IgD-negative memory B cell (primary cell): Measurements from ENCODE around the gene OR2H1. TPM values are rescaled to one million over a fixed set of nuclear protein-coding genes. Genes with fewer than 3 reads are reported as not detected.
"Not testable (repeated sequence)": the region's sequence is repeated elsewhere in the genome, so short reads cannot be mapped to it uniquely, and the experiment has no call there.

Experiments
- H3K27ac Mint-ChIP-seq, 3 donors: one replicate each; pipeline ENCODE4 v1.8.0; 2020 to 2022; ENCODE audit warnings: mild to moderate bottlenecking in 3 of 3, mixed read lengths in 3 of 3, moderate library complexity in 1 of 3
- H3K27me3 Mint-ChIP-seq: one replicate; pipeline ENCODE4 v1.8.0; 2021; ENCODE audit warnings: mixed read lengths
- H3K36me3 Mint-ChIP-seq: one replicate; pipeline ENCODE4 v1.8.0; 2020; ENCODE audit warnings: mild to moderate bottlenecking, mixed read lengths
- H3K4me1 Mint-ChIP-seq, 3 donors: one replicate each; pipeline ENCODE4 v1.8.0; 2020 to 2022; ENCODE audit warnings: mixed read lengths in 3 of 3, mild to moderate bottlenecking in 1 of 3
- H3K4me3 Mint-ChIP-seq, 4 donors: one replicate each; pipeline ENCODE4 v1.8.0; 2020 to 2022; ENCODE audit warnings: mild to moderate bottlenecking in 4 of 4, mixed read lengths in 4 of 4, moderate library complexity in 3 of 4
- H3K9me3 Mint-ChIP-seq, 3 donors: one replicate each; pipeline ENCODE4 v1.8.0; 2020 to 2021; ENCODE audit warnings: mixed read lengths in 3 of 3, mild to moderate bottlenecking in 1 of 3
- polyA plus RNA-seq: library from polyadenylated mRNA; unstranded; fragments of 300-500 nt; fragmentation: Illumina TruSeq; gene quantifications from one replicate; pipeline ENCODE4 v1.2.3, GENCODE V29; 2021

OR2H1 gene
- not detected for polyA plus RNA-seq

GRCh38 chr6:29456971-29457370 is at the start of gene OR2H1, which contains the start of gene OR11A1:
OR2H1 (plus strand) TSS chr6:29457155; CDS start chr6:29461770, 4,615 bp downstream.
OR11A1 (minus strand) TSS chr6:29457071; CDS start chr6:29427641, 29,430 bp downstream.
- peak within 1 kb of the TSS in 1 of 3 donors; percentile 3 for H3K27ac Mint-ChIP-seq
- H3K4me3 Mint-ChIP-seq, result no peak within 1 kb of the TSS
- H3K4me1 Mint-ChIP-seq, result no peaks in the 10 kb centered on the region
- H3K27me3 Mint-ChIP-seq, result peaks cover 2% of the 10 kb centered on the region
- no peaks in the 10 kb centered on the region for H3K36me3 Mint-ChIP-seq
- H3K9me3 Mint-ChIP-seq, result no peaks in the 10 kb centered on the region

GRCh38 chr6:29414588-29414987 is 42.4 kb upstream of the OR2H1 start, which contains the start of gene OR12D1:
OR12D1 (plus strand) TSS chr6:29414928.
- H3K4me1 Mint-ChIP-seq, result no peaks in the 10 kb centered on the region
- no peaks in the 10 kb centered on the region for H3K36me3 Mint-ChIP-seq
- peaks cover 0 to 8% (median 3%) of the 10 kb centered on the region in 3 donors for H3K9me3 Mint-ChIP-seq
- H3K4me3 Mint-ChIP-seq, result no peak within 1 kb of the TSS
- H3K27me3 Mint-ChIP-seq, result peaks cover 9% of the 10 kb centered on the region
- no peak within 1 kb of the TSS for H3K27ac Mint-ChIP-seq

GRCh38 chr6:29419516-29419915 is 37.4 kb upstream of the OR2H1 start:
- Mint-ChIP-seq H3K27ac (no peak overlapping the region), H3K9me3 (no peaks in the 10 kb centered on the region), H3K4me3 (no peak overlapping the region), H3K36me3 (no peaks in the 10 kb centered on the region), H3K4me1 (no peaks in the 10 kb centered on the region), H3K27me3 (peaks cover 2% of the 10 kb centered on the region)

- H3K36me3 Mint-ChIP-seq, result no peaks in the 10 kb centered on the region
- no peaks in the 10 kb centered on the region for H3K9me3 Mint-ChIP-seq
- no peak overlapping the region for H3K27ac Mint-ChIP-seq
- no peaks in the 10 kb centered on the region for H3K4me1 Mint-ChIP-seq
- H3K4me3 Mint-ChIP-seq, result no peak overlapping the region
- peaks cover 8% of the 10 kb centered on the region for H3K27me3 Mint-ChIP-seq
These were observed 32.8 kb upstream of the OR2H1 start for GRCh38 chr6:29424168-29424567.

GRCh38 chr6:29424575-29424974 is 32.4 kb upstream of the OR2H1 start:
- Mint-ChIP-seq H3K27me3 (peaks cover 6% of the 10 kb centered on the region), H3K36me3 (no peaks in the 10 kb centered on the region)

GRCh38 chr6:29425075-29425474 is 31.9 kb upstream of the OR2H1 start:
- no peaks in the 10 kb centered on the region for H3K4me1 Mint-ChIP-seq
- H3K4me3 Mint-ChIP-seq, result no peak overlapping the region
- H3K27ac Mint-ChIP-seq, result no peak overlapping the region
- H3K27me3 Mint-ChIP-seq, result peaks cover 5% of the 10 kb centered on the region
- H3K9me3 Mint-ChIP-seq, result no peaks in the 10 kb centered on the region
- H3K36me3 Mint-ChIP-seq, result no peaks in the 10 kb centered on the region

More at GRCh38 chr6:29424575-29424974, 32.4 kb upstream of the OR2H1 start:
- Mint-ChIP-seq H3K27ac (no peak overlapping the region), H3K4me1 (no peaks in the 10 kb centered on the region), H3K9me3 (no peaks in the 10 kb centered on the region), H3K4me3 (no peak overlapping the region)

GRCh38 chr6:29426654-29427053 is 30.3 kb upstream of the OR2H1 start:
- H3K4me3 Mint-ChIP-seq, result no peak overlapping the region
- H3K27me3 Mint-ChIP-seq, result peaks cover 5% of the 10 kb centered on the region
- no peak overlapping the region for H3K27ac Mint-ChIP-seq
- no peaks in the 10 kb centered on the region for H3K4me1 Mint-ChIP-seq
- no peaks in the 10 kb centered on the region for H3K36me3 Mint-ChIP-seq
- H3K9me3 Mint-ChIP-seq, result peaks cover 0 to 2% (median 0%) of the 10 kb centered on the region in 3 donors

- H3K4me3 Mint-ChIP-seq, H3K27me3 Mint-ChIP-seq, H3K27ac Mint-ChIP-seq, H3K36me3 Mint-ChIP-seq, H3K4me1 Mint-ChIP-seq: not testable (repeated sequence)
- peaks cover 2 to 12% (median 4%) of the 10 kb centered on the region in 3 donors for H3K9me3 Mint-ChIP-seq
These were observed 20.2 kb upstream of the OR2H1 start for GRCh38 chr6:29436730-29437129.

- peaks cover 4% of the 10 kb centered on the region for H3K27me3 Mint-ChIP-seq
- H3K4me1 Mint-ChIP-seq, result no peaks in the 10 kb centered on the region
- no peak within 1 kb of the TSS for H3K27ac Mint-ChIP-seq
These were observed 17.9 kb upstream of the OR2H1 start, which contains the start of gene OR10C1 for GRCh38 chr6:29439006-29439405. OR10C1 (plus strand) TSS chr6:29439306; CDS start chr6:29440016, 710 bp downstream.

GRCh38 chr6:29442719-29443118 is 14.2 kb upstream of the OR2H1 start:
- peaks cover 5% of the 10 kb centered on the region for H3K27me3 Mint-ChIP-seq
- no peak overlapping the region for H3K4me3 Mint-ChIP-seq

More at GRCh38 chr6:29439006-29439405, 17.9 kb upstream of the OR2H1 start, which contains the start of gene OR10C1:
- Mint-ChIP-seq H3K36me3 (no peaks in the 10 kb centered on the region), H3K4me3 (no peak within 1 kb of the TSS), H3K9me3 (peaks cover 0 to 6% (median 4%) of the 10 kb centered on the region in 3 donors)

GRCh38 chr6:29444031-29444430 is 12.9 kb upstream of the OR2H1 start:
- H3K36me3 Mint-ChIP-seq, H3K27me3 Mint-ChIP-seq, H3K4me3 Mint-ChIP-seq, H3K9me3 Mint-ChIP-seq, H3K4me1 Mint-ChIP-seq, H3K27ac Mint-ChIP-seq: not testable (repeated sequence)

More at GRCh38 chr6:29442719-29443118, 14.2 kb upstream of the OR2H1 start:
- no peaks in the 10 kb centered on the region for H3K4me1 Mint-ChIP-seq
- H3K36me3 Mint-ChIP-seq, result no peaks in the 10 kb centered on the region
- peaks cover 0 to 9% (median 4%) of the 10 kb centered on the region in 3 donors for H3K9me3 Mint-ChIP-seq
- no peak overlapping the region for H3K27ac Mint-ChIP-seq

GRCh38 chr6:29447670-29448069 is 9.3 kb upstream of the OR2H1 start:
- peaks cover 0 to 8% (median 7%) of the 10 kb centered on the region in 3 donors for H3K9me3 Mint-ChIP-seq
- no peak overlapping the region for H3K27ac Mint-ChIP-seq
- peaks cover 1% of the 10 kb centered on the region for H3K27me3 Mint-ChIP-seq
- no peaks in the 10 kb centered on the region for H3K4me1 Mint-ChIP-seq
- H3K36me3 Mint-ChIP-seq, result no peaks in the 10 kb centered on the region
- H3K4me3 Mint-ChIP-seq, result no peak overlapping the region

GRCh38 chr6:29451471-29452193 is 5.3 kb upstream of the OR2H1 start:
- H3K4me3 Mint-ChIP-seq, result no peak overlapping the region
- H3K4me1 Mint-ChIP-seq, result no peaks in the 10 kb centered on the region
- no peaks in the 10 kb centered on the region for H3K36me3 Mint-ChIP-seq
- no peaks in the 10 kb centered on the region for H3K27me3 Mint-ChIP-seq
- peaks cover 0 to 3% (median 0%) of the 10 kb centered on the region in 3 donors for H3K9me3 Mint-ChIP-seq
- H3K27ac Mint-ChIP-seq, result no peak overlapping the region

- H3K9me3 Mint-ChIP-seq, result no peaks in the 10 kb centered on the region
- H3K4me3 Mint-ChIP-seq, result no peak overlapping the region
- H3K36me3 Mint-ChIP-seq, result no peaks in the 10 kb centered on the region
- peaks cover 6% of the 10 kb centered on the region for H3K27me3 Mint-ChIP-seq
- H3K4me1 Mint-ChIP-seq, result no peaks in the 10 kb centered on the region
- no peak overlapping the region for H3K27ac Mint-ChIP-seq
These were observed 4.3 kb downstream of the OR2H1 start for GRCh38 chr6:29461021-29461814.

- H3K36me3 Mint-ChIP-seq, result no peaks in the 10 kb centered on the region
- no peaks in the 10 kb centered on the region for H3K4me1 Mint-ChIP-seq
- H3K4me3 Mint-ChIP-seq, result no peak overlapping the region
- H3K27ac Mint-ChIP-seq, result peak overlapping the region in 1 of 3 donors; percentile 26
- no peaks in the 10 kb centered on the region for H3K9me3 Mint-ChIP-seq
- H3K27me3 Mint-ChIP-seq, result peaks cover 7% of the 10 kb centered on the region
These were observed 5.1 kb downstream of the OR2H1 start for GRCh38 chr6:29462022-29462421.
